ENCODE data around the gene WDR33.

WDR33 gene

DNA sequence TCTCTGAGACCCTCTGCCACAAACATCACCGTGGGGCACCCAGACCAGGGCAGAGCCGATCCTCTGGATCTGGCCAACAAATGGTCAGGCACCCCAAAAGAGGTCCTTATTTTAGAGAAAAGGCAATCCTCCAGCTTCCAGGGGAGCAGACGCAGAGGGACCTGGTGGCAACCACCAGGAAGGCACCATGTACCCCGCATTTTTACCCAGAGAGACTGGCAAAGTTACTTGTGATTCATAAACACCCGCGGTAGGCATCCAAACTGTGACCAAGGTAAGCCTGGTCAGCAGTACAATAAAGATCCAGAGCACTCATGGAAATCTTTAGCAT lies 146.1 kb downstream of the WDR33 start:
- no CpG with 5 or more reads among the region's 6 CpGs for WGBS (ENCODE audit: insufficient coverage, insufficient read length)
- no peaks in the 10 kb centered on the region for H3K9me3 ChIP-seq (ENCODE audit: control insufficient read depth, insufficient read depth, low read length)
- H3K4me1 ChIP-seq (ENCODE audit: control insufficient read depth, insufficient read depth, low read length): no peaks in the 10 kb centered on the region
- no peak for DNase-seq (ENCODE audit: low read depth, low spot score)
- no peaks in the 10 kb centered on the region for H3K36me3 ChIP-seq (ENCODE audit: control insufficient read depth, insufficient read depth, low read length)
- H3K4me3 ChIP-seq (ENCODE audit: low read length): no peak overlapping the region
- H3K27me3 ChIP-seq (ENCODE audit: control insufficient read depth, insufficient read depth, low read length): peaks cover 11% of the 10 kb centered on the region
- H3K27ac ChIP-seq (ENCODE audit: low read length): no peak overlapping the region

DNA sequence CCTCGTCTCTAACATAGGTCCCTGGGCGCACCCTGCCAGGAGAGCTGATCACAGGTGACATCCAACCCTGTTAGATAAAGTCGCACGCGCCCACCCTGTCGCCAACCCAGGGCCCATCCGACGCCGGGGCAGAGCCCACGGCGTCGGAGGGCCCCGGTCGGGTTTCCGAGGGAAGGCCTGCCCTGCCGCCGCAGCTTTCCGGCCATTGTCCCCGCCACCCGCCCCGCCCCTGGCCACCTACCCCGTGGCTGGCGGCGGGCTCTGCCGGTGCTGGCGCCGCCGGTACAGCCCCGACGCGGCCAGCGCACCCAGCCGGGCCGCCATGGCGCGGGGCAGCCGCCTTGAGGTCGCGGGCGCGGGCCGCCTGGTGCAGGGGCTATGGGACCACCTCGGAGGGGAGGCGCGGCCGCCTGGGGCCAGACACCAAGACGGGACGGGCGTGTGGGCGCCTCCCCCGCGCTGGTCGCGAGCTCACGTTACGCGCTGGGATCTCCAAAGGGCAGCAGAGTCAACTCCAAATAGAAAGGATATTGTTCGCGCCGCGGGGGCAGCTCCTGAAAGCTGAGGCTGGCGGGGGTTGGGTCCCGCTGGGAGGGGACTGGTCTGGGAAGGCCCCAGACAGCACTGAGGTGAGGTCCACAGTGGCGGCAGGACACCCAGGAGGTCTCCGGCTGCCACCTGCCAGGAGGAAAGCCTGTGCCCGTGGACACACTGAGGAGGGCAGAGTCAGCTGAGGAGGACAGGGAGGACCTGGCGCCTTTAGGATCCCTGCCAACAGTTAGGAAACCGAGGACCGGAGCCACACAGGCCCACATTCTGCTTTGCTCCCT lies 146.7 kb downstream of the WDR33 start:
- no peak for DNase-seq (ENCODE audit: low read depth, low spot score)
- H3K4me3 ChIP-seq (ENCODE audit: low read length): peak overlapping the region; percentile 50; the same call in 1 of the 2 replicates
- no peaks in the 10 kb centered on the region for H3K9me3 ChIP-seq (ENCODE audit: control insufficient read depth, insufficient read depth, low read length)
- H3K36me3 ChIP-seq (ENCODE audit: control insufficient read depth, insufficient read depth, low read length): no peaks in the 10 kb centered on the region
- H3K4me1 ChIP-seq (ENCODE audit: control insufficient read depth, insufficient read depth, low read length): no peaks in the 10 kb centered on the region
- no CpG with 5 or more reads among the region's 69 CpGs for WGBS (ENCODE audit: insufficient coverage, insufficient read length)
- H3K27ac ChIP-seq (ENCODE audit: low read length): no peak overlapping the region
- peaks cover 11% of the 10 kb centered on the region for H3K27me3 ChIP-seq (ENCODE audit: control insufficient read depth, insufficient read depth, low read length)

GRCh38 chr2:127663566-127664064 lies 147.4 kb downstream of the WDR33 start:
- no peak overlapping the region for H3K27ac ChIP-seq (ENCODE audit: low read length)
- no peak for DNase-seq (ENCODE audit: low read depth, low spot score)
- H3K4me3 ChIP-seq (ENCODE audit: low read length): no peak overlapping the region; the same call in 1 of the 2 replicates
- H3K27me3 ChIP-seq (ENCODE audit: control insufficient read depth, insufficient read depth, low read length): peaks cover 11% of the 10 kb centered on the region
- no CpG with 5 or more reads among the region's 6 CpGs for WGBS (ENCODE audit: insufficient coverage, insufficient read length)
- no peaks in the 10 kb centered on the region for H3K4me1 ChIP-seq (ENCODE audit: control insufficient read depth, insufficient read depth, low read length)
- H3K9me3 ChIP-seq (ENCODE audit: control insufficient read depth, insufficient read depth, low read length): no peaks in the 10 kb centered on the region
- no peaks in the 10 kb centered on the region for H3K36me3 ChIP-seq (ENCODE audit: control insufficient read depth, insufficient read depth, low read length)

GRCh38 chr2:127662937-127663565 lies 147.9 kb downstream of the WDR33 start:
- Histone ChIP-seq H3K9me3 (ENCODE audit: control insufficient read depth, insufficient read depth, low read length) (no peaks in the 10 kb centered on the region), H3K4me3 (ENCODE audit: low read length) (no peak overlapping the region), H3K27me3 (ENCODE audit: control insufficient read depth, insufficient read depth, low read length) (peaks cover 11% of the 10 kb centered on the region), H3K4me1 (ENCODE audit: control insufficient read depth, insufficient read depth, low read length) (no peaks in the 10 kb centered on the region), H3K36me3 (ENCODE audit: control insufficient read depth, insufficient read depth, low read length) (no peaks in the 10 kb centered on the region), H3K27ac (ENCODE audit: low read length) (no peak overlapping the region)
- DNase-seq (ENCODE audit: low read depth, low spot score): no peak
- WGBS (ENCODE audit: insufficient coverage, insufficient read length): no CpG with 5 or more reads among the region's 9 CpGs

- H3K27ac ChIP-seq (ENCODE audit: low read length): no peak overlapping the region
- no peaks in the 10 kb centered on the region for H3K4me1 ChIP-seq (ENCODE audit: control insufficient read depth, insufficient read depth, low read length)
- H3K27me3 ChIP-seq (ENCODE audit: control insufficient read depth, insufficient read depth, low read length): peaks cover 11% of the 10 kb centered on the region
- no peaks in the 10 kb centered on the region for H3K9me3 ChIP-seq (ENCODE audit: control insufficient read depth, insufficient read depth, low read length)
- H3K4me3 ChIP-seq (ENCODE audit: low read length): no peak overlapping the region
- no CpG with 5 or more reads among the region's 9 CpGs for WGBS (ENCODE audit: insufficient coverage, insufficient read length)
- no peak for DNase-seq (ENCODE audit: low read depth, low spot score)
- H3K36me3 ChIP-seq (ENCODE audit: control insufficient read depth, insufficient read depth, low read length): no peaks in the 10 kb centered on the region
Observed at GRCh38 chr2:127661949-127662510, 148.9 kb downstream of the WDR33 start.

DNA sequence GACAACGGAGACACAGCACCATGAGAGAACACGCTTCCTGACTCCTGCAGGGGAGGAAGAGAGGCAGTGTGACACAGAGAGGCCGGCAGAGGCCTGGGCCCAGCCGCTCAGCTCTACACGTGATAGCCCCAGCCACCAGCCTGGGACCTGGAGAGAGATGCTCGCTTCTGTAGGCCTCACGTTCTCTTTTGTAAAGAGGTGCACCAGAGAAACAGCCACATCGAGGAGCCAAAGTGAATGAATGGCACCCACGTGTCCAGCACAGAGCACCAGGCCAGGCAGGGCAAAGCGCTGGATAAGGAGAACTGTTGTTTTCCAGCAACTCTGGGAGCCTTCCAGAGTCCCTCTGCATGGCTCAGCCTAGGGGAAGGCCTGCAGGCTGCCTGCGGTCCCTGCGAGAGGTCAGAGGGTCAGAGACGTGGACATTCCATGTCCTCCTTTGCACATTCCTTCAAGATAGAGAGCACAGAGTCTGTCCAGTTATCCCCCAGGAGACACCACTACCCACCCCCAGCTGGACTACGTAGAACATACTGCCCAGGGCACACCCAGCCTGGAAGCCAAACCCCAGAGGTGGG lies 149.8 kb downstream of the WDR33 start:
- Histone ChIP-seq H3K4me1 (ENCODE audit: control insufficient read depth, insufficient read depth, low read length) (no peaks in the 10 kb centered on the region), H3K27ac (ENCODE audit: low read length) (no peak overlapping the region), H3K27me3 (ENCODE audit: control insufficient read depth, insufficient read depth, low read length) (peaks cover 11% of the 10 kb centered on the region), H3K4me3 (ENCODE audit: low read length) (no peak overlapping the region), H3K36me3 (ENCODE audit: control insufficient read depth, insufficient read depth, low read length) (no peaks in the 10 kb centered on the region), H3K9me3 (ENCODE audit: control insufficient read depth, insufficient read depth, low read length) (no peaks in the 10 kb centered on the region)
- WGBS (ENCODE audit: insufficient coverage, insufficient read length): no CpG with 5 or more reads among the region's 14 CpGs
- DNase-seq (ENCODE audit: low read depth, low spot score): no peak

- DNase-seq (ENCODE audit: low read depth, low spot score): no peak
- WGBS (ENCODE audit: insufficient coverage, insufficient read length): no CpG with 5 or more reads among the region's 10 CpGs
- Histone ChIP-seq H3K9me3 (ENCODE audit: control insufficient read depth, insufficient read depth, low read length) (no peaks in the 10 kb centered on the region), H3K27ac (ENCODE audit: low read length) (no peak overlapping the region), H3K36me3 (ENCODE audit: control insufficient read depth, insufficient read depth, low read length) (no peaks in the 10 kb centered on the region), H3K27me3 (ENCODE audit: control insufficient read depth, insufficient read depth, low read length) (peaks cover 11% of the 10 kb centered on the region), H3K4me1 (ENCODE audit: control insufficient read depth, insufficient read depth, low read length) (no peaks in the 10 kb centered on the region), H3K4me3 (ENCODE audit: low read length) (no peak overlapping the region)
Observed at GRCh38 chr2:127660291-127660578, 150.7 kb downstream of the WDR33 start.

DNA sequence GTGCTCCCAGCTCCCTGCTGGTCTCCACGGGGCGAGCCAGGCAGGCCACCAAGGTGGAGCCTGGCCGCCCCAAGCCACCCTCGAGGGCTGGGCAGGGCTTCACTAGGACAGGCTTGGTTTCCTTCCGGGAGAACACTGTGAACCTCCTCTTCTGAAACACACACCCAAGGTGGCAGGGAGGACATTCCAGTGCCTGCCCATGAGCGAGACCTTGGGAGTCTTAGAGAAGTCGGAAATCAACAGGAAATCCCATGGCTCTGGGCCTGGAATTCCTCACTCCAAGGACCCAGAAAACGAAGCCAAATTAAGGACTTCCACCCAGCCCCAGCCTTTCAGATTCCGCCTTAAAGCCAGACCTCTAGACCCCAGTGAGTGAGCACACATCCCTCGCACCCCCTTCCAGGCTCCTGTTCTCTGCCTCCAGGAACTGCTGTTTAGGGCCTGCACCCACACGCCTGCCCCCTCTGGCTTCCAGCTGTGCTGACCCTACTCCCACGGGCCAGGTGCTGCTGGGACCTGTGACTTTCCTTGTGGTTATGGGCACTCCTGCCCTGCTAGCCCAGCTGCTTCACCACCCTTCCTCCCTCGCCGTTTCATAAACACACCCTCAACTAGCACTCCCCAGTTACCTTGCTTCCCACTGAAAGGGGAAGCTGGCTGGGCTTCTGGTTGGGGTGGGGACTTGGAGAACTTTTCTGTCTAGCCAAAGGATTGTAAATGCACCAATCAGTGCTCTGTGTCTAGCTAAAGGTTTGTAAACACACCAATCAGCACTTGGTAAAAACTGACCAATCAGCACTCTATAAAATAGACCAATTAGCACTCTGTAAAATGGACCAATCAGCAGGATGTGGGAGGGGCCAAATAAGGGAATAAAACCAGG lies 151.3 kb downstream of the WDR33 start:
- DNase-seq (ENCODE audit: low read depth, low spot score): no peak
- H3K27me3 ChIP-seq (ENCODE audit: control insufficient read depth, insufficient read depth, low read length): peaks cover 7% of the 10 kb centered on the region
- no peaks in the 10 kb centered on the region for H3K9me3 ChIP-seq (ENCODE audit: control insufficient read depth, insufficient read depth, low read length)
- no CpG with 5 or more reads among the region's 14 CpGs for WGBS (ENCODE audit: insufficient coverage, insufficient read length)
- H3K27ac ChIP-seq (ENCODE audit: low read length): no peak overlapping the region
- no peak overlapping the region for H3K4me3 ChIP-seq (ENCODE audit: low read length)
- H3K36me3 ChIP-seq (ENCODE audit: control insufficient read depth, insufficient read depth, low read length): no peaks in the 10 kb centered on the region
- no peaks in the 10 kb centered on the region for H3K4me1 ChIP-seq (ENCODE audit: control insufficient read depth, insufficient read depth, low read length)

- Histone ChIP-seq H3K4me3 (ENCODE audit: low read length) (no peak overlapping the region), H3K27ac (ENCODE audit: low read length) (no peak overlapping the region), H3K27me3 (ENCODE audit: control insufficient read depth, insufficient read depth, low read length) (peaks cover 4% of the 10 kb centered on the region), H3K36me3 (ENCODE audit: control insufficient read depth, insufficient read depth, low read length) (no peaks in the 10 kb centered on the region), H3K9me3 (ENCODE audit: control insufficient read depth, insufficient read depth, low read length) (no peaks in the 10 kb centered on the region), H3K4me1 (ENCODE audit: control insufficient read depth, insufficient read depth, low read length) (no peaks in the 10 kb centered on the region)
- no CpG with 5 or more reads among the region's 20 CpGs for WGBS (ENCODE audit: insufficient coverage, insufficient read length)
- DNase-seq (ENCODE audit: low read depth, low spot score): no peak
Observed at GRCh38 chr2:127658641-127659407, 152.1 kb downstream of the WDR33 start.

Measured in iPS DF 6.9 (cell line).